K562 (cell line): ENCODE results near the gene CELSR2. TPM values are rescaled to one million over a fixed set of nuclear protein-coding genes. Genes with fewer than 3 reads are reported as not detected.

ENCODE experiments used
- MYNN ChIP-seq, 2 experiments: sonication (generic); formaldehyde crosslinking in 1 of 2; IDR thresholded peaks; 2 replicates each; pipeline versions ENCODE4 v1.5.0 to v1.6.1; 2016 to 2020; ENCODE audit warnings: antibody characterized with exemption in 1 of 2, missing genetic modification reagents in 1 of 2
- NFIC ChIP-seq: fragments of 450-650 bp; IDR thresholded peaks from 2 replicates; pipeline ENCODE4 v1.6.1; 2017; ENCODE audit warnings: mild to moderate bottlenecking, inconsistent platforms
- SMC3 ChIP-seq: conservative IDR thresholded peaks from 2 replicates; pipeline ENCODE4 v1.6.1; 2011; ENCODE audit warnings: low read depth, low read length, improper control_type of control experiment; ENCODE audit not compliant: insufficient read depth
- TARDBP ChIP-seq: fragments of 450-650 bp; IDR thresholded peaks from 2 replicates; pipeline ENCODE4 v1.6.1; 2016
- TCF7L2 ChIP-seq: fragments of 150-350 bp; IDR thresholded peaks from 2 replicates; pipeline ENCODE4 v1.6.1; 2016; ENCODE audit warnings: low read depth, mild to moderate bottlenecking, low read length, moderate library complexity
- ZNF133 ChIP-seq: fragments of 250-450 bp; sonication (Bioruptor Pico); IDR thresholded peaks from 2 replicates; pipeline ENCODE4 v1.4.0; 2020; ENCODE audit warnings: mild to moderate bottlenecking
- polyA plus RNA-seq, 8 experiments: library from polyadenylated mRNA; depleted of rRNA in 4 of 8; stranded (reverse) in 5 of 8; unstranded in 3 of 8; fragments of >200 nt; fragmentation: Nextera tagmentation in 2 of 8; fragmentation: Illumina TruSeq in 1 of 8; extraction: Ambion mirVana in 2 of 8; extraction: Trizol in 1 of 8; gene quantifications; 2 replicates each; pipeline versions ENCODE4 v1.2.1 to v1.2.3, GENCODE V29; 2011 to 2014; ENCODE audit warnings: inconsistent platforms in 1 of 8, missing spikeins in 1 of 8
- total RNA-seq, 7 experiments: library from RNA; depleted of rRNA in 6 of 7; stranded (reverse); fragments of >200 nt in 6 of 7; fragmentation: Illumina TruSeq in 2 of 7; extraction: Trizol in 2 of 7; gene quantifications; 2 replicates each; pipeline versions ENCODE4 v1.2.1 to v1.2.3, GENCODE V29; 2011 to 2021; ENCODE audit warnings: low replicate concordance in 1 of 7
- TF ChIP-seq, protein P1 (sequence below), 2 experiments: fragments of 450-650 bp in 1 of 2; sonication (generic) in 1 of 2; formaldehyde crosslinking; conservative IDR thresholded peaks; 2 replicates each; pipeline versions ENCODE4 v1.4.0 to v1.8.1; 2020 to 2022; ENCODE audit warnings: mild to moderate bottlenecking in 1 of 2, missing genetic modification reagents in 1 of 2
- TF ChIP-seq, protein P2 (sequence below): fragments of 450-650 bp; IDR thresholded peaks from 2 replicates; pipeline ENCODE4 v1.6.1; 2014; ENCODE audit warnings: low read depth, mild to moderate bottlenecking, moderate library complexity, borderline replicate concordance
- TF ChIP-seq, protein P3 (sequence below): sonication (generic); formaldehyde crosslinking; IDR thresholded peaks from 2 replicates; pipeline ENCODE4 v1.8.1; 2023; ENCODE audit warnings: mild to moderate bottlenecking, missing genetic modification reagents
- TF ChIP-seq, protein P4 (sequence below): sonication (generic); formaldehyde crosslinking; IDR thresholded peaks from 2 replicates; pipeline ENCODE4 v1.8.1; 2023; ENCODE audit warnings: missing genetic modification reagents, mild to moderate bottlenecking, borderline replicate concordance
- TF ChIP-seq, protein P5 (sequence below): fragments of 200-800 bp; sonication (Bioruptor generic); IDR thresholded peaks from 2 replicates; pipeline ENCODE4 v1.6.1; 2017; ENCODE audit warnings: missing genetic modification characterization, missing compliant biosample characterization

Gene CELSR2
- total and polyA plus RNA-seq, 9 of the 15 experiments (the other 6 are each of a cell fraction or from before 2014, with no cell fraction given) = 0.31 to 21.9 (median 4.2) TPM

DNA sequence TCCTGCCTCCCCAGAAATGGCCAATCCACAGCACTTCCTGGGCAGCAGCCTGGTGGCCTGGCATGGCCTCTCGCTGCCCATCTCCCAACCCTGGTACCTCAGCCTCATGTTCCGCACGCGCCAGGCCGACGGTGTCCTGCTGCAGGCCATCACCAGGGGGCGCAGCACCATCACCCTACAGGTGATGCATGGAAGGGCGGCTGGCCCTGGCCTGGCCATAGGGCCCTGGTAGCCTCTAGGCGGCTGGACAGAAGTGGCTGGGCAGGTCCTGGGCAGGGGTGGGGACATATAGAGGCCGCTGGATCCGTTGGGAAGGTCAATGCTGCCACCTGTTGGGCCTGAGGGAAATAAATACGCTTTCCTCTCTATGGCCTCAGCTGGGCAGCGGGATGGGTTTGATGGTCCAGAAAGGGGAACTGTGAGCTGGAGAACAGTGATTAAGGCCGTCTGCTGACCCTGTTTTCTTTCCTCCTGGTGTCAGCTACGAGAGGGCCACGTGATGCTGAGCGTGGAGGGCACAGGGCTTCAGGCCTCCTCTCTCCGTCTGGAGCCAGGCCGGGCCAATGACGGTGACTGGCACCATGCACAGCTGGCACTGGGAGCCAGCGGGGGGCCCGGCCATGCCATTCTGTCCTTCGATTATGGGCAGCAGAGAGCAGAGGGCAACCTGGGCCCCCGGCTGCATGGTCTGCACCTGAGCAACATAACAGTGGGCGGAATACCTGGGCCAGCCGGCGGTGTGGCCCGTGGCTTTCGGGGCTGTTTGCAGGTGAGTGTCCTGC is 14.4 kb downstream of the CELSR2 start (continued):
- TF ChIP-seq SMC3 (peak; percentile 100), MYNN (IDR thresholded peaks at IDR 0.05) (peak; percentile 90), MYNN (CRISPR knock-in tag; IDR thresholded peaks at IDR 0.05) (no peak), ZNF133 (CRISPR knock-in tag) (no peak), TCF7L2 (peak; percentile 24; the same call in 1 of the 2 replicates), NFIC (peak; percentile 66), TARDBP (peak; percentile 86)
- TF ChIP-seq, protein P1, sequence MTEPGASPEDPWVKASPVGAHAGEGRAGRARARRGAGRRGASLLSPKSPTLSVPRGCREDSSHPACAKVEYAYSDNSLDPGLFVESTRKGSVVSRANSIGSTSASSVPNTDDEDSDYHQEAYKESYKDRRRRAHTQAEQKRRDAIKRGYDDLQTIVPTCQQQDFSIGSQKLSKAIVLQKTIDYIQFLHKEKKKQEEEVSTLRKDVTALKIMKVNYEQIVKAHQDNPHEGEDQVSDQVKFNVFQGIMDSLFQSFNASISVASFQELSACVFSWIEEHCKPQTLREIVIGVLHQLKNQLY (CRISPR knock-in tag; conservative IDR thresholded peaks at IDR 0.05) = 0 out of 4 replicates have a peak, but pooled peaks of 1 of the 2 experiments have one; percentile 64
- TF ChIP-seq, protein P2, sequence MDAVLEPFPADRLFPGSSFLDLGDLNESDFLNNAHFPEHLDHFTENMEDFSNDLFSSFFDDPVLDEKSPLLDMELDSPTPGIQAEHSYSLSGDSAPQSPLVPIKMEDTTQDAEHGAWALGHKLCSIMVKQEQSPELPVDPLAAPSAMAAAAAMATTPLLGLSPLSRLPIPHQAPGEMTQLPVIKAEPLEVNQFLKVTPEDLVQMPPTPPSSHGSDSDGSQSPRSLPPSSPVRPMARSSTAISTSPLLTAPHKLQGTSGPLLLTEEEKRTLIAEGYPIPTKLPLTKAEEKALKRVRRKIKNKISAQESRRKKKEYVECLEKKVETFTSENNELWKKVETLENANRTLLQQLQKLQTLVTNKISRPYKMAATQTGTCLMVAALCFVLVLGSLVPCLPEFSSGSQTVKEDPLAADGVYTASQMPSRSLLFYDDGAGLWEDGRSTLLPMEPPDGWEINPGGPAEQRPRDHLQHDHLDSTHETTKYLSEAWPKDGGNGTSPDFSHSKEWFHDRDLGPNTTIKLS = peak; percentile 54; the same call in 1 of the 2 replicates
- TF ChIP-seq, protein P3, sequence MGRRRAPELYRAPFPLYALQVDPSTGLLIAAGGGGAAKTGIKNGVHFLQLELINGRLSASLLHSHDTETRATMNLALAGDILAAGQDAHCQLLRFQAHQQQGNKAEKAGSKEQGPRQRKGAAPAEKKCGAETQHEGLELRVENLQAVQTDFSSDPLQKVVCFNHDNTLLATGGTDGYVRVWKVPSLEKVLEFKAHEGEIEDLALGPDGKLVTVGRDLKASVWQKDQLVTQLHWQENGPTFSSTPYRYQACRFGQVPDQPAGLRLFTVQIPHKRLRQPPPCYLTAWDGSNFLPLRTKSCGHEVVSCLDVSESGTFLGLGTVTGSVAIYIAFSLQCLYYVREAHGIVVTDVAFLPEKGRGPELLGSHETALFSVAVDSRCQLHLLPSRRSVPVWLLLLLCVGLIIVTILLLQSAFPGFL = no peak
- TF ChIP-seq, protein P4, sequence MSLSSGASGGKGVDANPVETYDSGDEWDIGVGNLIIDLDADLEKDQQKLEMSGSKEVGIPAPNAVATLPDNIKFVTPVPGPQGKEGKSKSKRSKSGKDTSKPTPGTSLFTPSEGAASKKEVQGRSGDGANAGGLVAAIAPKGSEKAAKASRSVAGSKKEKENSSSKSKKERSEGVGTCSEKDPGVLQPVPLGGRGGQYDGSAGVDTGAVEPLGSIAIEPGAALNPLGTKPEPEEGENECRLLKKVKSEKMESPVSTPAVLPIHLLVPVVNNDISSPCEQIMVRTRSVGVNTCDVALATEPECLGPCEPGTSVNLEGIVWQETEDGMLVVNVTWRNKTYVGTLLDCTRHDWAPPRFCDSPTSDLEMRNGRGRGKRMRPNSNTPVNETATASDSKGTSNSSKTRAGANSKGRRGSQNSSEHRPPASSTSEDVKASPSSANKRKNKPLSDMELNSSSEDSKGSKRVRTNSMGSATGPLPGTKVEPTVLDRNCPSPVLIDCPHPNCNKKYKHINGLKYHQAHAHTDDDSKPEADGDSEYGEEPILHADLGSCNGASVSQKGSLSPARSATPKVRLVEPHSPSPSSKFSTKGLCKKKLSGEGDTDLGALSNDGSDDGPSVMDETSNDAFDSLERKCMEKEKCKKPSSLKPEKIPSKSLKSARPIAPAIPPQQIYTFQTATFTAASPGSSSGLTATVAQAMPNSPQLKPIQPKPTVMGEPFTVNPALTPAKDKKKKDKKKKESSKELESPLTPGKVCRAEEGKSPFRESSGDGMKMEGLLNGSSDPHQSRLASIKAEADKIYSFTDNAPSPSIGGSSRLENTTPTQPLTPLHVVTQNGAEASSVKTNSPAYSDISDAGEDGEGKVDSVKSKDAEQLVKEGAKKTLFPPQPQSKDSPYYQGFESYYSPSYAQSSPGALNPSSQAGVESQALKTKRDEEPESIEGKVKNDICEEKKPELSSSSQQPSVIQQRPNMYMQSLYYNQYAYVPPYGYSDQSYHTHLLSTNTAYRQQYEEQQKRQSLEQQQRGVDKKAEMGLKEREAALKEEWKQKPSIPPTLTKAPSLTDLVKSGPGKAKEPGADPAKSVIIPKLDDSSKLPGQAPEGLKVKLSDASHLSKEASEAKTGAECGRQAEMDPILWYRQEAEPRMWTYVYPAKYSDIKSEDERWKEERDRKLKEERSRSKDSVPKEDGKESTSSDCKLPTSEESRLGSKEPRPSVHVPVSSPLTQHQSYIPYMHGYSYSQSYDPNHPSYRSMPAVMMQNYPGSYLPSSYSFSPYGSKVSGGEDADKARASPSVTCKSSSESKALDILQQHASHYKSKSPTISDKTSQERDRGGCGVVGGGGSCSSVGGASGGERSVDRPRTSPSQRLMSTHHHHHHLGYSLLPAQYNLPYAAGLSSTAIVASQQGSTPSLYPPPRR = peak; percentile 85; the same call in 1 of the 2 replicates
- TF ChIP-seq, protein P5, sequence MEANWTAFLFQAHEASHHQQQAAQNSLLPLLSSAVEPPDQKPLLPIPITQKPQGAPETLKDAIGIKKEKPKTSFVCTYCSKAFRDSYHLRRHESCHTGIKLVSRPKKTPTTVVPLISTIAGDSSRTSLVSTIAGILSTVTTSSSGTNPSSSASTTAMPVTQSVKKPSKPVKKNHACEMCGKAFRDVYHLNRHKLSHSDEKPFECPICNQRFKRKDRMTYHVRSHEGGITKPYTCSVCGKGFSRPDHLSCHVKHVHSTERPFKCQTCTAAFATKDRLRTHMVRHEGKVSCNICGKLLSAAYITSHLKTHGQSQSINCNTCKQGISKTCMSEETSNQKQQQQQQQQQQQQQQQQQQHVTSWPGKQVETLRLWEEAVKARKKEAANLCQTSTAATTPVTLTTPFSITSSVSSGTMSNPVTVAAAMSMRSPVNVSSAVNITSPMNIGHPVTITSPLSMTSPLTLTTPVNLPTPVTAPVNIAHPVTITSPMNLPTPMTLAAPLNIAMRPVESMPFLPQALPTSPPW (CRISPR knock-in tag) = peak; percentile 42; the same call in 1 of the 2 replicates
